K562 (cell line): ENCODE measurements around the gene ARL16. TPM values are rescaled to one million over a fixed set of nuclear protein-coding genes. Genes with fewer than 3 reads are reported as not detected.
A peak's percentile ranks its signal among the peaks of the same experiment; 100 is the strongest.

ENCODE experiments used
- CBX8 ChIP-seq: fragments of 200-600 bp; sonication (generic); IDR thresholded peaks from 2 replicates; pipeline ENCODE4 v1.6.1; 2012; ENCODE audit warnings: borderline replicate concordance, mixed run types, low read depth, mild to moderate bottlenecking, moderate library complexity, mixed read lengths, low read length, control low read depth, inconsistent platforms; ENCODE audit not compliant: poor library complexity, severe bottlenecking; ENCODE audit errors: extremely low read depth
- CTCFL ChIP-seq: IDR thresholded peaks from 2 replicates; pipeline ENCODE4 v1.6.1; 2011; ENCODE audit warnings: borderline replicate concordance, low read depth, mild to moderate bottlenecking, moderate library complexity, low read length; ENCODE audit not compliant: insufficient read depth, poor library complexity, severe bottlenecking
- EHMT2 ChIP-seq: fragments of 450-650 bp; IDR thresholded peaks from 2 replicates; pipeline ENCODE4 v1.6.1; 2018; ENCODE audit warnings: antibody characterized with exemption
- HNRNPUL1 ChIP-seq: fragments of 200-400 bp; formaldehyde crosslinking; IDR thresholded peaks from 2 replicates; pipeline ENCODE4 v1.6.1; 2017; ENCODE audit warnings: low read length
- MCM3 ChIP-seq: fragments of 450-650 bp; IDR thresholded peaks from 2 replicates; pipeline ENCODE4 v1.6.1; 2016
- POLR2G ChIP-seq: fragments of 200-400 bp; formaldehyde crosslinking; IDR thresholded peaks from 2 replicates; pipeline ENCODE4 v1.6.1; 2017; ENCODE audit warnings: low read depth, mild to moderate bottlenecking, antibody characterized with exemption, low read length, moderate library complexity
- SIN3B ChIP-seq: fragments of 450-650 bp; IDR thresholded peaks from 2 replicates; pipeline ENCODE4 v1.6.1; 2017; ENCODE audit warnings: low read depth, mild to moderate bottlenecking, moderate library complexity
- SUPT5H ChIP-seq: fragments of 450-650 bp; IDR thresholded peaks from 2 replicates; pipeline ENCODE4 v1.6.1; 2016
- TFAP4 ChIP-seq: sonication (generic); formaldehyde crosslinking; IDR thresholded peaks from 2 replicates; pipeline ENCODE4 v1.8.0; 2022; ENCODE audit warnings: missing genetic modification reagents, mild to moderate bottlenecking, moderate library complexity, borderline replicate concordance
- THAP12 ChIP-seq: fragments of 250-450 bp; sonication (Bioruptor Pico); IDR thresholded peaks from 2 replicates; pipeline ENCODE4 v1.9.0; 2021; ENCODE audit warnings: mild to moderate bottlenecking, inconsistent platforms
- UBTF ChIP-seq, 2 experiments: IDR thresholded peaks; 2 replicates each; pipeline ENCODE4 v1.6.1; 2012; ENCODE audit warnings: improper control_type of control experiment in 2 of 2, low read depth in 2 of 2, low read length in 2 of 2, borderline replicate concordance in 1 of 2
- ZNF175 ChIP-seq: fragments of 200-800 bp; sonication (Bioruptor generic); IDR thresholded peaks from 2 replicates; pipeline ENCODE4 v1.6.1; 2016; ENCODE audit warnings: low read depth, mild to moderate bottlenecking, missing genetic modification characterization, missing compliant biosample characterization
- ZNF561 ChIP-seq: fragments of 450-650 bp; formaldehyde crosslinking; conservative IDR thresholded peaks from 2 replicates; pipeline ENCODE4 v1.4.0; 2020; ENCODE audit warnings: mild to moderate bottlenecking, moderate library complexity
- polyA plus RNA-seq, 8 experiments: library from polyadenylated mRNA; depleted of rRNA in 4 of 8; stranded (reverse) in 5 of 8; unstranded in 3 of 8; fragments of >200 nt; fragmentation: Nextera tagmentation in 2 of 8; fragmentation: Illumina TruSeq in 1 of 8; extraction: Ambion mirVana in 2 of 8; extraction: Trizol in 1 of 8; gene quantifications; 2 replicates each; pipeline versions ENCODE4 v1.2.1 to v1.2.3, GENCODE V29; 2011 to 2014; ENCODE audit warnings: inconsistent platforms in 1 of 8, missing spikeins in 1 of 8
- total RNA-seq, 7 experiments: library from RNA; depleted of rRNA in 6 of 7; stranded (reverse); fragments of >200 nt in 6 of 7; fragmentation: Illumina TruSeq in 2 of 7; extraction: Trizol in 2 of 7; gene quantifications; 2 replicates each; pipeline versions ENCODE4 v1.2.1 to v1.2.3, GENCODE V29; 2011 to 2021; ENCODE audit warnings: low replicate concordance in 1 of 7
- TF ChIP-seq, protein P1 (sequence below): sonication (generic); formaldehyde crosslinking; IDR thresholded peaks from 2 replicates; pipeline ENCODE4 v1.8.0; 2022; ENCODE audit warnings: missing genetic modification reagents, mild to moderate bottlenecking, borderline replicate concordance
- TF ChIP-seq, protein P2 (sequence below): sonication (generic); formaldehyde crosslinking; IDR thresholded peaks from 2 replicates; pipeline ENCODE4 v1.8.0; 2022; ENCODE audit warnings: mild to moderate bottlenecking, missing genetic modification reagents

Gene ARL16
- total and polyA plus RNA-seq, 9 of the 15 experiments (the other 6 are each of a cell fraction or from before 2014, with no cell fraction given): 5.4 to 32.4 (median 22.6) TPM

DNA sequence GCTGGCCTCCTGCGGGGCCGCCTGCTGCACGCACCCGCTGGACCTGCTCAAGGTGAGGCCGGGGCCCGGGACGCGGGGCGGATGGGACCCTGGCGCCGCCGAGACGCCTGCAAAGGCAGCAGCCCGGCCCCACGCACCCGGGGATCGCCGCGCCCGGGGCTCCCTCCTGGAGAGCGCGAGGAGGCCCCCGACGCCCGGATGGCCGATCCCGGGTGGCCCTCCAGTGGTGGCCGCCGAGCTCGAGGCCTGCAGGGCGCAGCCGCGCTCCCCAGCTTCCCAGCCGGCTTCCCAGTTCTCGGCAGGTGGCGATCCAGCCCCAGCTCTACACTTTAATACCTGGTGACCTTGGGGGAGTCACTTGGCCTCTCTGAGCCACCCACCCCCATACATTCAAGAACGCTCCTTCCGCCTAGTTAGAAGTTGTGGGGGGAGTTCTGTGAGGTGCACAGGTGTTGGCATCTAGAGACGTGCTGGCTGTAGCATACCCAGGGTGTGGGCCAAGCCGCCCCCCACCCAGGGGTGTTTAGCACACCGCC lies 28.9 kb upstream of the ARL16 start (continued):
- TF ChIP-seq UBTF (IDR thresholded peaks at IDR 0.05; ENCODE audit: borderline replicate concordance in 1 of 2, low read depth in 2 of 2, low read length in 2 of 2) (peak in 1 of 2 experiments; percentile 95; a peak in 3 of 4 replicates), SIN3B (no peak; the same call in 1 of the 2 replicates), THAP12 (CRISPR knock-in tag) (peak; percentile 71; the same call in 1 of the 2 replicates), TFAP4 (CRISPR knock-in tag) (no peak), HNRNPUL1 (peak; percentile 82; the same call in 1 of the 2 replicates), SUPT5H (0 out of 2 replicates have a peak, but pooled peaks have one; percentile 37), CBX8 (no peak), ZNF561 (CRISPR knock-in tag) (no peak), POLR2G (peak; percentile 77), ZNF175 (CRISPR knock-in tag) (no peak), MCM3 (no peak), CTCFL (peak; percentile 68), EHMT2 (no peak)
- TF ChIP-seq, protein P1, sequence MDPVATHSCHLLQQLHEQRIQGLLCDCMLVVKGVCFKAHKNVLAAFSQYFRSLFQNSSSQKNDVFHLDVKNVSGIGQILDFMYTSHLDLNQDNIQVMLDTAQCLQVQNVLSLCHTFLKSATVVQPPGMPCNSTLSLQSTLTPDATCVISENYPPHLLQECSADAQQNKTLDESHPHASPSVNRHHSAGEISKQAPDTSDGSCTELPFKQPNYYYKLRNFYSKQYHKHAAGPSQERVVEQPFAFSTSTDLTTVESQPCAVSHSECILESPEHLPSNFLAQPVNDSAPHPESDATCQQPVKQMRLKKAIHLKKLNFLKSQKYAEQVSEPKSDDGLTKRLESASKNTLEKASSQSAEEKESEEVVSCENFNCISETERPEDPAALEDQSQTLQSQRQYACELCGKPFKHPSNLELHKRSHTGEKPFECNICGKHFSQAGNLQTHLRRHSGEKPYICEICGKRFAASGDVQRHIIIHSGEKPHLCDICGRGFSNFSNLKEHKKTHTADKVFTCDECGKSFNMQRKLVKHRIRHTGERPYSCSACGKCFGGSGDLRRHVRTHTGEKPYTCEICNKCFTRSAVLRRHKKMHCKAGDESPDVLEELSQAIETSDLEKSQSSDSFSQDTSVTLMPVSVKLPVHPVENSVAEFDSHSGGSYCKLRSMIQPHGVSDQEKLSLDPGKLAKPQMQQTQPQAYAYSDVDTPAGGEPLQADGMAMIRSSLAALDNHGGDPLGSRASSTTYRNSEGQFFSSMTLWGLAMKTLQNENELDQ (CRISPR knock-in tag): no peak
- TF ChIP-seq, protein P2, sequence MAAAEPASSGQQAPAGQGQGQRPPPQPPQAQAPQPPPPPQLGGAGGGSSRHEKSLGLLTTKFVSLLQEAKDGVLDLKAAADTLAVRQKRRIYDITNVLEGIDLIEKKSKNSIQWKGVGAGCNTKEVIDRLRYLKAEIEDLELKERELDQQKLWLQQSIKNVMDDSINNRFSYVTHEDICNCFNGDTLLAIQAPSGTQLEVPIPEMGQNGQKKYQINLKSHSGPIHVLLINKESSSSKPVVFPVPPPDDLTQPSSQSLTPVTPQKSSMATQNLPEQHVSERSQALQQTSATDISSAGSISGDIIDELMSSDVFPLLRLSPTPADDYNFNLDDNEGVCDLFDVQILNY: 0 out of 2 replicates have a peak, but pooled peaks have one; percentile 44
